PC-9 (cell line): ENCODE data around the gene MYRIP. TPM values are rescaled to one million over a fixed set of nuclear protein-coding genes. Genes with fewer than 3 reads are reported as not detected.

Experiments used
- BruUV-seq: library from RNA; stranded (reverse); fragments of 400-500 nt; replicated peaks from 2 replicates; lab custom pipeline; 2021; lab: Mats Ljungman, UMichigan
- CTCF ChIA-PET: fragments of 300-600 bp; sonication (Branson Sonifier 250); formaldehyde crosslinking; loops from one replicate; lab custom pipeline; 2022; ENCODE audit warnings: antibody characterized with exemption; lab: Charles Lee
- POLR2A ChIA-PET: fragments of 300-600 bp; sonication (Branson Sonifier 250); formaldehyde crosslinking; loops from one replicate; lab custom pipeline; 2022; ENCODE audit warnings: antibody characterized with exemption; ENCODE audit not compliant: unreplicated experiment; lab: Charles Lee
- DNase-seq, 2 experiments: peaks; one replicate each; pipeline versions ENCODE4 v3.0.0 to v3.0.0-alpha.2; 2015 to 2022; ENCODE audit warnings: mixed read lengths in 1 of 2
- H2AFZ ChIP-seq: fragments of 200-600 bp; sonication (generic); 2 replicates; pipeline ENCODE4 v1.8.1; 2017; ENCODE audit warnings: antibody characterized with exemption
- H3F3A ChIP-seq: fragments of 200-600 bp; sonication (generic); 2 replicates; pipeline ENCODE4 v1.8.1; 2017; ENCODE audit warnings: antibody characterized with exemption, mild to moderate bottlenecking, low read depth; ENCODE audit not compliant: insufficient read depth
- H3K27ac ChIP-seq: fragments of 200-600 bp; sonication (generic); 2 replicates; pipeline ENCODE4 v1.6.1; 2016; ENCODE audit warnings: mixed run types
- H3K27me3 ChIP-seq: fragments of 200-600 bp; sonication (generic); 2 replicates; pipeline ENCODE4 v1.6.1; 2016; ENCODE audit warnings: low read depth, mixed run types; ENCODE audit not compliant: insufficient read depth
- H3K36me3 ChIP-seq: fragments of 200-600 bp; sonication (generic); 2 replicates; pipeline ENCODE4 v1.6.1; 2016; ENCODE audit warnings: low read depth, mixed run types
- H3K4me1 ChIP-seq: fragments of 200-600 bp; sonication (generic); replicated peaks from 2 replicates; pipeline ENCODE4 v1.6.1; 2016; ENCODE audit warnings: mixed run types; ENCODE audit not compliant: insufficient read depth
- H3K4me2 ChIP-seq: fragments of 200-600 bp; sonication (generic); 2 replicates; pipeline ENCODE4 v1.6.1; 2017; ENCODE audit warnings: mixed run types
- H3K4me3 ChIP-seq: fragments of 200-600 bp; sonication (generic); 2 replicates; pipeline ENCODE4 v1.6.1; 2016; ENCODE audit warnings: mixed run types
- H3K79me2 ChIP-seq: fragments of 200-600 bp; sonication (generic); 2 replicates; pipeline ENCODE4 v1.6.1; 2017; ENCODE audit warnings: low read depth, mixed run types
- H3K9me2 ChIP-seq: fragments of 200-600 bp; sonication (generic); 2 replicates; pipeline ENCODE4 v1.8.1; 2017; ENCODE audit warnings: mild to moderate bottlenecking; ENCODE audit not compliant: insufficient read depth
- H3K9me3 ChIP-seq: fragments of 200-600 bp; sonication (generic); 2 replicates; pipeline ENCODE4 v1.8.1; 2016; ENCODE audit warnings: low read depth; ENCODE audit not compliant: insufficient read depth
- H4K20me1 ChIP-seq: fragments of 200-600 bp; sonication (generic); 2 replicates; pipeline ENCODE4 v1.8.1; 2017; ENCODE audit not compliant: insufficient read depth
- CTCF ChIP-seq: fragments of 200-600 bp; sonication (generic); conservative IDR thresholded peaks from 2 replicates; pipeline ENCODE4 v1.6.1; 2017; ENCODE audit warnings: mixed run types, antibody characterized with exemption, mild to moderate bottlenecking, moderate library complexity
- EZH2 ChIP-seq: fragments of 200-600 bp; sonication (generic); IDR thresholded peaks from 2 replicates; pipeline ENCODE4 v1.8.0; 2017; ENCODE audit warnings: antibody characterized with exemption, low read depth
- intact Hi-C: fragments of 100-400 bp; cut with micrococcal nuclease; formaldehyde crosslinking; loops from one replicate; pipeline ENCODE4 v1.10.0; 2022; ENCODE audit not compliant: unreplicated experiment
- total RNA-seq: library from RNA; stranded (reverse); gene quantifications from 2 replicates; pipeline ENCODE4 v1.2.3, GENCODE V29; 2021

The MYRIP gene
- total RNA-seq, 1 experiment from 2014 or later: not detected

- TF ChIP-seq CTCF (no peak), EZH2 (no peak)
- ChIA-PET POLR2A (no interaction called here), CTCF (no interaction called here)
- H3K4me3 ChIP-seq: no peak overlapping the region
- H3F3A ChIP-seq: no peaks in the 10 kb centered on the region
- intact Hi-C loops: no loop called here
- no peak overlapping the region for H3K27ac ChIP-seq
- H3K4me1 ChIP-seq: no peaks in the 10 kb centered on the region
- H2AFZ ChIP-seq: no peak overlapping the region
- H4K20me1 ChIP-seq: no peaks in the 10 kb centered on the region
- H3K27me3 ChIP-seq: no peaks in the 10 kb centered on the region
- no peaks in the 10 kb centered on the region for H3K36me3 ChIP-seq
- H3K9me2 ChIP-seq: no peaks in the 10 kb centered on the region
- BruUV-seq: no TSS peak
- H3K9me3 ChIP-seq: no peaks in the 10 kb centered on the region
- no peak overlapping the region for H3K4me2 ChIP-seq
- H3K79me2 ChIP-seq: no peaks in the 10 kb centered on the region
- no peak for DNase-seq
Measured at GRCh38 chr3:40207796-40208195, 398.4 kb downstream of the MYRIP start.

- no peak for DNase-seq
- POLR2A ChIA-PET: no interaction called here
- Histone ChIP-seq H3K36me3 (no peaks in the 10 kb centered on the region), H3K27me3 (no peaks in the 10 kb centered on the region), H3F3A (no peaks in the 10 kb centered on the region), H3K4me3 (no peak overlapping the region), H3K4me2 (no peak overlapping the region), H3K9me3 (no peaks in the 10 kb centered on the region), H4K20me1 (no peaks in the 10 kb centered on the region), H3K79me2 (no peaks in the 10 kb centered on the region), H3K9me2 (no peaks in the 10 kb centered on the region), H3K27ac (no peak overlapping the region), H3K4me1 (no peaks in the 10 kb centered on the region), H2AFZ (no peak overlapping the region)
- CTCF ChIA-PET: no interaction called here
- intact Hi-C loops: no loop called here
- TF ChIP-seq EZH2 (no peak), CTCF (no peak)
- no TSS peak for BruUV-seq
Measured at GRCh38 chr3:40208251-40208650, 398.8 kb downstream of the MYRIP start.

DNA sequence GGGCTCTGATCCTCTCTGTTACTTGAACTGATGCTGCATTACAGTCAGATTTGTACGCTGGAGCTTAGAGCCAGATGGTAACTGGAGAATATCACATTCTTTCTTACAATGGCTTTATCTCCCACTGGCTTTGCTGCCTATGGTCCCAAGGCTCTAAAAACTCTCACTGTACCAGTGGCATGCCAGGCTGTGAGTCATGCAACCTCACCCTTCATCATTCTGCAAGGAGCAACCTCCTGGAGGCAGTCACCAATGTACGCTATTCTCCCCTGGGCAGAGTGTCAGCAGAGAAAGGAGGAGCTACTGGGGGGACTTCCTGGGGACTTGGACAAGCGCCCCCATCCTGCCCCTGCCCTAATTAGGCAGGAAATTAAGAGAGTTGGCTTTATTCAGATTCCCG, 402.2 kb downstream of the MYRIP start:
- no peak for TF ChIP-seq CTCF
- TF ChIP-seq EZH2: no peak
- intact Hi-C loops: no loop called here
- POLR2A ChIA-PET: no interaction called here
- Histone ChIP-seq H4K20me1 (no peaks in the 10 kb centered on the region), H3K27ac (no peak overlapping the region), H3K4me2 (no peak overlapping the region), H3F3A (no peaks in the 10 kb centered on the region), H3K9me2 (no peaks in the 10 kb centered on the region), H3K9me3 (no peaks in the 10 kb centered on the region), H3K27me3 (no peaks in the 10 kb centered on the region), H3K79me2 (no peaks in the 10 kb centered on the region), H2AFZ (no peak overlapping the region), H3K4me3 (no peak overlapping the region), H3K4me1 (no peaks in the 10 kb centered on the region), H3K36me3 (no peaks in the 10 kb centered on the region)
- CTCF ChIA-PET: no interaction called here
- no TSS peak for BruUV-seq
- DNase-seq: peak in 1 of 2 experiments; percentile 29
